Hematopoietic multipotent progenitor cell treated with erythropoietin and hydrocortisone succinate and interleukin-3 and kit ligand, for 4 days (in vitro differentiated cells): ENCODE data around the gene CACNB4.
"Not testable (repeated sequence)": the region's sequence is repeated elsewhere in the genome, so short reads cannot be mapped to it uniquely, and the experiment has no call there.

ENCODE experiments used
- DNase-seq: peaks from one replicate; pipeline ENCODE4 v3.0.0-alpha.2; 2015

Gene CACNB4

GRCh38 chr2:152050341-152050740 is 48.5 kb downstream of the CACNB4 start:
- no peak for DNase-seq

DNA sequence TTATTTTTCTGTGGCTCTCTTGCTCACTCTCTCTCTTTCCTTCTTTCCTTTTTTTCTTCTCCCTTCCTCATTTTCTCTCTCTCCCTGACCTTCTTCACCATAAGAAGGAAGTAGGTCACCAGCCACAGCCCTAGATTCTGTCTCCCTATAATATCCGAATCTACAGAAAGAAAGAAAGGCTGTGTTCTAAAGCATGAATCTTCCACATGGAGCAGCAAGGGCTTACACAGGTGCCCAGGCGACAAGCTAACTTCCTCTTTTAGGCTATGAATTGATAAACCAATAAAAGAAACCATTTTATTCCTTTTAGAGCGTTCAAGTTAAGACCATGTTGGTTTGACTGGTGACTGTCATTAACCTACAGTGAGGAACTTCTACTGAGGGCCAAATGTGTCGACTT is 49.3 kb downstream of the CACNB4 start:
- peak; percentile 40 for DNase-seq

GRCh38 chr2:152047824-152048471 is 50.9 kb downstream of the CACNB4 start:
- peak; percentile 57 for DNase-seq

DNA sequence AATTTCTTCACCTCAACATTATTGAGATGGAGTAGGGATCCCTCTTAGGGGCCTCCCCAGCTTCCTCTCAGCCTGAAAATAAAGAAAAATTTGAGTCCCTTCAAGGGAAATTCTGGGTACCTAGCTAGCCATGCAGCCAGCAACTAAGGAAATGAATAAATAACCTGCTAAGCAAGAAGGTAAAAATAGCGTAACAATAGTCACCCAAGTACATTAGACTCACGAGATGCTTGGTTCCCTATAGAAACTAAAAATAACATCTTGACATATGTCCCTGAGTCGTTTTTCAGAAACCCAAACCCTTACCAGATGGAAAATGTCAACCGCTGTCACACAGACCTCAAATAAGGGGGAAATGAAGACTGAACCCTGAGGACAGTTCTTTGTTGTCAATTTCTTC is 51.9 kb downstream of the CACNB4 start:
- DNase-seq: peak; percentile 20

DNA sequence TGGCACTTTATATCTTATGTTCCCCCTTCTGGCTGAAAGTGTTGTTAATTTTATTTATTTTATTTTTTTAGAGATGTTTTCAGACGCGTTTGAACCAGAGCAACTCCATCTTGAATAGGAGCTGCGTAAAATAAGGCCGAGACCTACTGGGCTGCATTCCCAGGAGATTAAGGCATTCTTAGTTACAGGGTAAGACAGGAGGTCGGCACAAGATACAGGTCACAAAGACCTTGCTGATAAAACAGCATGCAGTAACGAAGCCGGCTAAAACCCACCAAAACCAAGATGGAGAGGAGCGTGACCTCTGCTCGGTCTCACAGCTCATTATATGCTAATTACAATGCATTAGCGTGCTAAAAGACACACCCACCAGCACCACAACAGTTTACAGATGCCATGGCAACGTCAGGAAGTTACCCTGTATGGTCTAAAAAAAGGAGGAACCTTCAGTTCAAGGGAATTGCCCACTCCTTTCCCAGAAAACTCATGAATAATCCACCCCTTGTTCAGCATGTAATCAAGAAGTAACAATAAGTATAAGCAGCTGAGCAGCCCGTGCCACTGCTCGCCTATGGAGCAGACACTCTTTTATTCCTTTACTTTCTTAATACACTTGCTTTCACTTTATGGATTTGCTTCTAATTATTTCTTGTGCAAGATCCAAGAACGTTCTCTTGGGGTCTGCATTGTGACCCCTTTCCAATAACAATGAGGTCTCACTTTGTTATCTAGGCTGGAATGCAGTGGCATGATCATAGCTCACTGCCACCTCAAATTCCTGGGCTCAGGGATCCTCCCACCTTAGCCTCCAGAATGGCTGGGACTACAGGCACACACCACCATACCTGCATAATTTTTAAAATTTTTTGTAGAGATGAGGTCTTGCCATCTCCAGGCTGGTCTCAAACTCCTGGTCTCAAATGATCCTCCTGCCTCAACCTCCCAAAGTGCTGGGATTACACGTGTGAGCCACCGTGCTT is 55.9 kb downstream of the CACNB4 start:
- peak; percentile 63 for DNase-seq

DNA sequence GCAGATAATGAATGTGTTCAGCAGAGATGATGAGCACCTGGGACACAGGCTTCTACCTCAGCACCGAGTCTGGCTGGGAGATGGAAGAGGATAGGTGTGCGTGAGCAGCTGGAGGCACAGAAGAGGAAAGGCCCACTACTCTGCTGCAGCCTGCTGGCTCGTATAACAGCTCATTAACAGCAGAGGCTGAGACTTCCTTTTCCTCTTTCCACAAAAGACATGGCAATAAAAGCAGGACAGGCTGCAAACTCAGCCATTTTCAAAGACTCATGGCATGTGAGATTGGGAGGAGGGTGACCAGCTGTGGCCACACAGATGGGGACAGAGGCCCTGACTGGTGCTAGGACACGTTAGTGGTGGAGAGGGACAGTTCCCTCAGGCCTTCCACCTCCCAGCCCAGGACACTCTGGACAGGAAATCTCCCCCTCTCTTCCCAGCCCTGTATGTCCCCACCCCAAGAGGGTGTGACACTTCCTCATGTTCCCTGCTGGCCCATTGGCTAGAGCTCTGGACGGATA is 60.3 kb downstream of the CACNB4 start:
- peak; percentile 41 for DNase-seq

GRCh38 chr2:152037743-152038435 is 61.0 kb downstream of the CACNB4 start:
- no peak for DNase-seq

DNA sequence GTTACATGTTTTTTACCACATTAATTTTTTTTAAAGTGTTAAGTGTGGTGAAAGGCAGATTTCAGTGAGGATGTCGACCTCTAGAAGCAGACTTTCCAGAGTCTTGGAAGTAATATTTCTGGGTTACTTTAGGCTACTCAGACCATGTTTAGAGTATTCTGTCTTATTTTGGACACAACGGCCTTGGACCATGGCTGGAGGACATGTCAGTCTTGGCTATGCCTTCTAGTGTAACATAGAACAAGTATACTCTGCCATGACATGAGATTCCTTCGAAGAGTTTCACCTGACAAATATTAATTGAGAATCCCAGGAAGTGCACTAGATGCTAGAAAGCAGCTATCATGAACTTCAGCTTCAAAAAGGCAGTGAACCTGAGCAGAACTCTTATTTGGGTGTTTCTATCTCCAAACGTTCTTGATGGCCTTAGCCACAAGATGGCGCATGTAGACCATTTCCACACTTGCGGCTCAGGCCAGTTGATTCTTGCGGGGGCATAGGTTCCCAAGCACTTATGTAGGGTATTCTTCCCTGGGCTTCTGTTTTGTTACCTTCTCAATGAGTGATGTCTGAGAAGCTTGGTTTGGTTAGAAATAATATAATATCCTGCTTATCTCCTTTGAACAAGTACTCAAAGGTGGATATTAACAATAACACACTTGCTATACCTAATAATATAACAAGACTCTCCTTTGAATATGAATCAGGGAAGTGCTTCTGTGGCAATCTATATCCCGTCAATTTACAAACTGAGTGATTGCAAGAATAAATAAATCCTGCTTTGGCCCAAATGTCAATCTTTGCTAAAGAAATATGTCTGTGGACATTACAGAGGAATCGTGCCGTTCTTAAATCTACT is 62.0 kb downstream of the CACNB4 start:
- peak; percentile 88 for DNase-seq

- DNase-seq: no peak
These were observed 64.5 kb downstream of the CACNB4 start for GRCh38 chr2:152034257-152034801.

DNA sequence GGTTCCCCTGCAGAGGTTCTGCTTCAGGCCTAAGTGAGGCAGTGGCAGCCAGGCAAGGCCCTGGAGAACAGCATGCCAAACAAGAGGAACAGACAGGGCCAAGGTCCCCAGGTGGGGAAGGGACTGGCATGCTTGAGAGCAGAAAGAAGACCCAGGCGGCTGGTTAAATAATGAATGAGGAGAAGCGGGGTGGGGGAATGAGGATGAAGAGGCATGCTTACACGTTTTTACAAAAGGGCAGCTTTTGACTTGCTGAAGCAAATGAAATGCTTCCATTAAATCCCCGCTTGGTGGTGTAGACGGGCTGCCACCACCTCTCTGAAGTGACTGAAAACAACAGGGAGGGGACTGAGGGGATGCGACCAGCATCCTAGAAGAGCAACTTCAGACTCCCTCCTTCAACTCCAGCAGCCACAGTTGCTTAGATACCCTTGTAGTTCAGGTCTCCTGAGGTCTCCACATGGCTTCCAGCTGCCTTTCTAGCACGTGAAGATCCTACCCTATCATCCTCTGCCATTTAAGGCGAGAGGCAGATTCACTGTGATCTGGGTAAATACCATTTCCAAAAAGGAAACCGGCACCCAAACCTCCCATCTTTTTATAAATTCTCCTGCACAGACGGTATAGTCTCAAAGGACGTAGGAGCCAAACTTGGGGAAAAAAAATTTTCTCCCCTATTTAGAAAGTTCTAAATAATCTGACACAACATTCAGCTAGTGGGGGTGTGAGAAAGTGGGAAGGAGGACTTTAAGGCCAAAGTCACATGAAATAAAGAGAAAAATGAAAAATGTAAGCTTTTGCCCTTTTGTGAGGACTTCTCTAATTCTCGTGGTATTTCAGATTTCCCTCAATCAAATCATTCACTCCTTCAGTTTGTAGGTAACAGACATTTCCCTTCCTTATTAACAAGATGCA is 65.6 kb downstream of the CACNB4 start:
- no peak for DNase-seq

- no peak for DNase-seq
These were observed 67.0 kb downstream of the CACNB4 start for GRCh38 chr2:152031747-152032306.

DNA sequence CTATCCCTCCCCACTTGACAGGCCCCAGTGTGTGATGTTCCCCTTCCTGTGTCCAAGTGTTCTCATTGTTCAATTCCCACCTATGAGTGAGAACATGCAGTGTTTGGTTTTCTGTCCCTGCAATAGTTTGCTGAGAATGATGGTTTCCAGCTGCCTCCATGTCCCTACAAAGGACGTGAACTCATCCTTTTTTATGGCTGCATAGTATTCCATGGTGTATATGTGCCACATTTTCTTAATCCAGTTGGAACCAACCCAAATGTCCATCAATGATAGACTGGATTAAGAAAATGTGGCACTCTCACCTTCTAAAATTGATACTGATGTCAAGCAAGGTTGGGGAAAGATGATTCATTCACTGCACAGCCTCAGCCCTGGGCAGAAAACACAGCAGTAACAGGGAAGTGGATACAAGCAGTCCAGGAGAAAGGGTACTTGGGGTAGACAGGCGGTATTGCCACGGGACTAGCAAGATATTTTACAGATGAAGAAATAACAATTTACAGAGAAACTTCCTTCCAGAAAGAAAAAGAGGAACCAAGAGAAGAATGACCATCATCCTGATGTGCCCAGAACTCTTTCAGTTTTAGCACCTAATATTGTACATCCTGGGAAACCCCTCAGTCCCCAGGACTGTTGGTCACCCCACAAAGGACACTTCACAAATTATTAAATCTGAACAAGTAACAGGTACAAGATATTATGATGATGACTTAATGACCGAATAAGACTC is 68.1 kb downstream of the CACNB4 start:
- peak; percentile 47 for DNase-seq

DNA sequence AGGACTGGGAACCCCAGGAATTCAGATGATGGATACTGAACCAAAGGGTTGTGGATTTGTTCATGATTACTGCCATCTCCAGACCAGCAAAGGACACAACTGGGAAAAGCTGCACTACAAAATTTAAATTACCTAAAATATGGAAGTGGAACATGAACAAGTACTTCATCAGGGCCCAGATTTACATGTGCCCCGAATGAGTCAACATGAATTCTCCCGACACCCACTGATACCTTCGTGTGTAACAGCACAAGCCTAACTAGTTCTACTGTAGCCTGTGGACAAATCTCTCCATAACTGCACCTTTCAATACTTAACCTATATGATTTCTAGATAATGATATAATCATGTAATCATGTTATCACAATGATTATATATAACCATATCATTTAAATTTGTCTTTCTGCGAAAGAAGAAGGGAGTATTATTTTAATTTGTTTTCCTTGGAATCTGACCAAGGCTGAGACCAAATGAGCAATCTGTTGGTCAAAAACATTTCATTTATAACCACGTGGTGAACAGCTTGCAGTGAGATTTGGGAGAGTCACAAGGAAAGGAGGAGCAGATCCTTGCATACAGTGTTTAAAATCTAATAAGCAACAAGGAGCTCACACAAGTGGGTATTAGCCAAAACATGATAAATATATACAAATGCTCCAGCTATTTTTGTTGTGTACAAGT is 70.5 kb downstream of the CACNB4 start:
- no peak for DNase-seq

GRCh38 chr2:152025678-152026287 is 73.1 kb downstream of the CACNB4 start:
- DNase-seq: peak; percentile 91

GRCh38 chr2:152024477-152024876 is 74.4 kb downstream of the CACNB4 start:
- DNase-seq: no peak

DNA sequence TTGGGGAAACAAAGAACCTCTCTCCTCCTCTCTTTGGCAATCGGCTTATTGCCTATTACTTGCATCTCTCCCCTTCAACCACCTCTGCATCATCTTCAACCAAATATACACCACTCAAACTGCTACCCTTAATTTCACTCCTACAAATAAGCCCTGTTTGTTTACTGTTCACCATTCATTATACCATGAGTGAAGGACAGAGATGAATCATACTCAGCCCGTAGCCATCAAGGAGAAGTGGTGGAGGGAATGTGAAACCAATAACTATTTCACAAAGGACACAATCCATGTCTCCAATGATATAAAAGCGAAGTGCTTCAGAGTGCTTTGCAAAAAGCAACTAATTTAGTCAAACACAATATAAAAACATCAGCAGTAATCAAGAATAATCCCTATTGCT is 76.8 kb downstream of the CACNB4 start:
- no peak for DNase-seq

GRCh38 chr2:152021001-152021400 is 77.8 kb downstream of the CACNB4 start:
- DNase-seq: not testable (repeated sequence)

GRCh38 chr2:152019732-152020131 is 79.1 kb downstream of the CACNB4 start:
- DNase-seq: no peak
